Prostate gland (tissue), 2 donors: ENCODE data around the gene CUL3.

Source experiments
- POLR2AphosphoS5 ChIP-seq: sonication (generic); formaldehyde crosslinking; IDR thresholded peaks from one replicate; pipeline ENCODE4 v1.6.1; 2017; ENCODE audit warnings: antibody characterized with exemption
- TF ChIP-seq, protein P1 (sequence below), 4 experiments: fragments of 200-600 bp in 2 of 4; fragments of 450-650 bp in 2 of 4; sonication (generic) in 2 of 4; IDR thresholded peaks; 1 replicate in 3 of 4; 2 replicates in 1 of 4; pipeline ENCODE4 v1.5.1; 2016 to 2019; ENCODE audit warnings: antibody characterized with exemption in 4 of 4, mild to moderate bottlenecking in 2 of 4, moderate library complexity in 2 of 4

DNA sequence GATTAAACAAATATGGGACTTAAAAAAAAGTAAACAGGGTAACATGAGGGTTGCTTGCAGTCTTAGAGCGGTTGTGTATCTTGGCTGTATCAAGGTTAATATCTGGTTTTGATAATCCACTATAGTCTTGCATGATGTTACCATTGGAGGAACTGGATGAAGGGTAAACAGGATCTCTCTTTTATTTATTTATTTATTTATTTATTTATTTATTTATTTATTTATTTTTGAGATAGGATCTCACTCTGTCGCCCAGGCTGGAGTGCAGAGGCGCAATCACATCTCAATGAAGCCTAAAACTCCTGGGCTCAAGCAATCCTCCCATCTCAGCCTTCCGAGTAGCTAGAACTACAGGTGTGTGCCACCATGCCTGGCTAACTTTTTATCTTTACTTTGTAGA, 140.4 kb downstream of the CUL3 start:
- TF ChIP-seq, protein P1, sequence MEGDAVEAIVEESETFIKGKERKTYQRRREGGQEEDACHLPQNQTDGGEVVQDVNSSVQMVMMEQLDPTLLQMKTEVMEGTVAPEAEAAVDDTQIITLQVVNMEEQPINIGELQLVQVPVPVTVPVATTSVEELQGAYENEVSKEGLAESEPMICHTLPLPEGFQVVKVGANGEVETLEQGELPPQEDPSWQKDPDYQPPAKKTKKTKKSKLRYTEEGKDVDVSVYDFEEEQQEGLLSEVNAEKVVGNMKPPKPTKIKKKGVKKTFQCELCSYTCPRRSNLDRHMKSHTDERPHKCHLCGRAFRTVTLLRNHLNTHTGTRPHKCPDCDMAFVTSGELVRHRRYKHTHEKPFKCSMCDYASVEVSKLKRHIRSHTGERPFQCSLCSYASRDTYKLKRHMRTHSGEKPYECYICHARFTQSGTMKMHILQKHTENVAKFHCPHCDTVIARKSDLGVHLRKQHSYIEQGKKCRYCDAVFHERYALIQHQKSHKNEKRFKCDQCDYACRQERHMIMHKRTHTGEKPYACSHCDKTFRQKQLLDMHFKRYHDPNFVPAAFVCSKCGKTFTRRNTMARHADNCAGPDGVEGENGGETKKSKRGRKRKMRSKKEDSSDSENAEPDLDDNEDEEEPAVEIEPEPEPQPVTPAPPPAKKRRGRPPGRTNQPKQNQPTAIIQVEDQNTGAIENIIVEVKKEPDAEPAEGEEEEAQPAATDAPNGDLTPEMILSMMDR (IDR thresholded peaks at IDR 0.05): no peak
- no peak for TF ChIP-seq POLR2AphosphoS5
